Limb (tissue), 2 donors: ENCODE data around the gene HOXD1.

Experiments
- DNase-seq, 2 donors: peaks; one replicate each; pipeline ENCODE4 v3.0.0-alpha.2; 2016; ENCODE audit errors: extremely low spot score in 2 of 2

HOXD1 gene

DNA sequence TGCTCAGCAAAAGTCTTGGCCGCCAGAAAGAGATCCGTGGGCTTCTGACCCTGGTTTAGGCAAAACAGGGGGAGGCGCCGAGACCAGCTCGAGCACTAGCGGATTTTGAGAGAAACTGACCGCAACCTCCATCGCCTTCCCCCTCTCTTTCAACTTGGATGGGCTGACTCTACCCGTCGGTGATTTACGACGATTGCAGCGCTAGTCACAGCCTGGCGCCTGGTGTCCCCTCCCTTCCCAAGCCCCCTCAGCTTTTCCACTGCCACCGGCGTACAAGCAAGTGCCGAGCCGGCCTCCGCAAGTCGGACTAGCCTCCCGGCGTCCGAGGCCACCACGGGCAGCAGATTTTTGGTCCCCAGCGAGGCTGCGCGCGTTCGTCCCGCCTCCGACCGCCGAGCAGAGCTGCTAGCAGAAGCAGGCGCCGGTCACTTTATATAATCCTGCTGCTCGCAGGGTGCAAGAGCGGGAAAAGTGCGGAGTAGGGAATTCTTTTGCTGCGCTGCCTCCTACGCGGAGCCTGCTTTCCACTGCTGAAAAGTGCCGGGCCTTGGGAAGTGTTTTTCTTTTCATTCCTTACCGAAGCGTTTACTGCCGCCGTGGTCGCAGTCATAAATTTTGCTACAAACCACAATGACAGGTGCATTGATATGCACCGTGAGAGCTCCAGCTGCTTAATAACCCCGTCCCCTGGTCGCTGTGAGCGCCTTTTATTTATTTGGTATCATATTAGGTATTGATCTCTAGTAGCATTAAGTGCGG, 23.7 kb upstream of the HOXD1 start:
- DNase-seq: peak in 1 of 2 donors; percentile 66

DNA sequence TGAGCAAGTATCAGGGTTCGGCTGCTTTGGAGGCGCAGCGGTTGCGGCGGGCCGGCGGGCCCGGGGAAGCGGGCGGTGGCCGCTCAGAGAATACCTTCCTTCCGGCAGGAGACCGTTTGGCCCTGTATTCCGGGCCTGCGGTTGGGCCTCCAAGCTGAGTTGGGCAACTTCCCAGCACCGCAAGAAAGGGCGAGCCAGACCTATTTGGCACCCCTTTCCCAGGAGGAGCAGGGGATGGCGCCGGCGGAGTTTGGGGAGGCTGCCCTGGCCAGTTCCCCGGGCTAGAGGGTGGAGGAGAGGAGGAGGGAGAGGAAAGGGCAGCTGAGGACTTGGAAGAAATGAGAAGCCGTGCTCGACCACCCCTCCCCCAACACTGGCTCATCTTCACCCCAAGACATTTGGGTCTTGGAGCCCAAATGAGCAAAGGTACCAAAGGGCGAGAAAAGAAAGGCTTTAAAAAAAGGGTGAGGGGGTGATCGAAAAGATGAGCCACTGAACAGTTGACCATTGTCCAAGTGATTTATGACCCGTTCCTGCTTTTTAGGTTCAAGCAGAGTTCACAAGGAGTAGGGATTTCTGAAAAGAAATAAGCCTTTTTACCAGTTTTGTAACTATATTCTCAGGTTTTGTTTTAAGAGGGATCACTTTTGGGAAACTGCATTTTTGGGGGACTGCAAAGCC, 23.0 kb upstream of the HOXD1 start:
- DNase-seq: no peak

- DNase-seq: no peak
Observed at GRCh38 chr2:176166272-176166671, 22.2 kb upstream of the HOXD1 start.

- no peak for DNase-seq
Observed at GRCh38 chr2:176167398-176167797, 21.1 kb upstream of the HOXD1 start.

DNA sequence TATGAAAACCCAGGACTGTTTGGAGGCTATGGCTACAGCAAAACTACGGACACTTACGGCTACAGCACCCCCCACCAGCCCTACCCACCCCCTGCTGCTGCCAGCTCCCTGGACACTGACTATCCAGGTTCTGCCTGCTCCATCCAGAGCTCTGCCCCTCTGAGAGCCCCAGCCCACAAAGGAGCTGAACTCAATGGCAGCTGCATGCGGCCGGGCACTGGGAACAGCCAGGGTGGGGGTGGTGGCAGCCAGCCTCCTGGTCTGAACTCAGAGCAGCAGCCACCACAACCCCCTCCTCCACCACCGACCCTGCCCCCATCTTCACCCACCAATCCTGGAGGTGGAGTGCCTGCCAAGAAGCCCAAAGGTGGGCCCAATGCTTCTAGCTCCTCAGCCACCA, 19.3 kb upstream of the HOXD1 start:
- no peak for DNase-seq

DNA sequence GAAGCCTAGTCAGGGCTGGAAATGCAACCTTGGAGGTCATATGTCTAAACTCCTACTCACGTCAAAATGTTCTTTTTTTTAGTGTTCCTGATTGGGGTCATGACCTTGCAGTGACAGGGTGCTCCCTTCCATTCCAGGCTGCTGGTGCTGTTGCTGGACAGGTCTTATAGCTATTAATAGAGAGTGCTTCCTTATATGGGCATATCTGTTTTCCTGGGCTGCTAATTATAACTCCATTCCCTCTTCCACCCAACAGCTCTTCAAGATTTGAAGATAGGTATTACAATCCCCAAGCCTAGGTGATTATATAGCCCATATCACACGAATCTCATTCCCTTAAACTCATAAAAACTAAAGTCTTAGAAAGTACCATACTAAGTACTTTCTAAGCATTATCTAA, 18.8 kb upstream of the HOXD1 start:
- no peak for DNase-seq

- DNase-seq: no peak
Observed at GRCh38 chr2:176170602-176171305, 17.7 kb upstream of the HOXD1 start.

- peak in 1 of 2 donors; percentile 70 for DNase-seq
Observed at GRCh38 chr2:176171351-176172006, 17.0 kb upstream of the HOXD1 start.

DNA sequence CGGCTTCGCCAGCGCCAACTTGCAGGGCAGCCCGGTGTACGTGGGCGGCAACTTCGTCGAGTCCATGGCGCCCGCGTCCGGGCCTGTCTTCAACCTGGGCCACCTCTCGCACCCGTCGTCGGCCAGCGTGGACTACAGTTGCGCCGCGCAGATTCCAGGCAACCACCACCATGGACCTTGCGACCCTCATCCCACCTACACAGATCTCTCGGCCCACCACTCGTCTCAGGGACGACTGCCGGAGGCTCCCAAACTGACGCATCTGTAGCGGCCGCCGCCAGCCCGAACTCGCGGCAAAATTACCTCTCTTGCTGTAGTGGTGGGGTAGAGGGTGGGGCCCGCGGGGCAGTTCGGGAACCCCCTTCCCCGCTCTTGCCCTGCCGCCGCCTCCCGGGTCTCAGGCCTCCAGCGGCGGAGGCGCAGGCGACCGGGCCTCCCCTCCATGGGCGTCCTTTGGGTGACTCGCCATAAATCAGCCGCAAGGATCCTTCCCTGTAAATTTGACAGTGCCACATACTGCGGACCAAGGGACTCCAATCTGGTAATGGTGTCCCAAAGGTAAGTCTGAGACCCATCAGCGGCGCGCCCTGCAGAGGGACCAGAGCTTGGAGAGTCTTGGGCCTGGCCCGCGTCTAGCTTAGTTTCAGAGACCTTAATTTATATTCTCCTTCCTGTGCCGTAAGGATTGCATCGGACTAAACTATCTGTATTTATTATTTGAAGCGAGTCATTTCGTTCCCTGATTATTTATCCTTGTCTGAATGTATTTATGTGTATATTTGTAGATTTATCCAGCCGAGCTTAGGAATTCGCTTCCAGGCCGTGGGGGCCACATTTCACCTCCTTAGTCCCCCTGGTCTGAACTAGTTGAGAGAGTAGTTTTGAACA, 16.2 kb upstream of the HOXD1 start:
- DNase-seq: no peak

- no peak for DNase-seq
Observed at GRCh38 chr2:176172895-176173566, 15.4 kb upstream of the HOXD1 start.

- DNase-seq: no peak
Observed at GRCh38 chr2:176173567-176174381, 14.7 kb upstream of the HOXD1 start.

DNA sequence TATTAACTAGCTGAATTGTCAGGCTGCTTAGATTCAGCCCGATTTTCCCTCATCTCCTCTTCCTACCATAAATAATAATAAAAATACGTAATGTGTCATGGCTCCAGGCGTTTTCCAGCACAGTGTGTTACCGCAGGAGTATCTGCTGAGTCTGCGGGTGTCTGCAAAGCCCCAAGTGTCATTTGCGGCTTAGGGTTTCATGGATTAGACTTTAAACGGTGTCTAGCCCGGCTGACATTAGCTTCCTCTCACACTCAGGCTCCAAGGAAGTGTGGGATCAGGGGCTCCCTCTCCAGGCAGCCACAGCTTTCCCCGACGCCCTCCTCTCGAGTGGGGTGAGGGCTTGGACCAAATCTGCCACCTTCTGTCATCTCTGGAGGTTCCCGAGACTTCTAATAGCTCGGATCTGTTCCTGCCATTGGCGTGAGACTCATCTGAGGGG, 14.1 kb upstream of the HOXD1 start:
- DNase-seq: peak in 1 of 2 donors; percentile 68

DNA sequence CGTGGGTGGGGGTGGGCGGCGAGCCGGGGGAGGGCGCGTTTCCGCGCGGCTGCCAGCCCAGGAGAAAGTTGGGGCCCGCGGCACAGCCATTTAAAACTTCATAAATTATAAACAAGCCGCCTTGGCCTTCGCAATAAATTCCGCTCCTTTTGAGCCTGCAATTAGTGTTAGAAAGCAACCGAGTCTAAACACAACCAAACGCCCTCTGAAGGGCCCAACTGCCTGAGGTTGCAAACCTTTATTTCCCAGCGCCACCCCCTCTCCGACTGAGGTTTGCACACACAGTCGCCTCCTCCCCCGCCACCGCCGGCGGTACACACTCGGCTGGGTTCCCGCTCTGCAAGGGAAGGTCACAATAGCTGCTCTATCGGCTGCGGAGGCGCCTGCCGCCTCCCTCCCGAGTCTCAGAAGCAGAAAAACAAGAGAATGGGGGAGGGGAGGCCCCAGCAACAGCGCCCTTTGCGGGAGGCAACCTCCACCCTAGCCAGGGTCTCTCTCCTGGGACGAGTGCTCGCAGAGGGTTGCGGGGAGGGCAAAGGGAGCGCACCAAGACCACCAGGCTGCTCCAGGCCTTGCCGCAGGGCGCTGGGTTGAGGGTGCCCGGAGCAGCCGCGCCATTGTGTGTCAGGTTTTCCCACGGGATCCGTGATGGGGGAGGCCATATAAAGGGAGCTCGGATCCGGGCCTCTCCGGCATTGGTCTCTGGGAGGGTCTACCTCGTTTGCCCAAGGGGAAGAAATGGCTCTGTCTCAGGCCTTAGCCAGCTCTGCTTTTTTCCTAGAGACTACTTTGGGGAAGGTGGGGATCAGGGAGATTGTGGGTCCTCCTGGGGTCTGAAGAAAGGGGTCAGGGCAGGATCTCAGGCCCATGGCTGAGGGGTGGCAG, 13.4 kb upstream of the HOXD1 start:
- peak in 1 of 2 donors; percentile 78 for DNase-seq

DNA sequence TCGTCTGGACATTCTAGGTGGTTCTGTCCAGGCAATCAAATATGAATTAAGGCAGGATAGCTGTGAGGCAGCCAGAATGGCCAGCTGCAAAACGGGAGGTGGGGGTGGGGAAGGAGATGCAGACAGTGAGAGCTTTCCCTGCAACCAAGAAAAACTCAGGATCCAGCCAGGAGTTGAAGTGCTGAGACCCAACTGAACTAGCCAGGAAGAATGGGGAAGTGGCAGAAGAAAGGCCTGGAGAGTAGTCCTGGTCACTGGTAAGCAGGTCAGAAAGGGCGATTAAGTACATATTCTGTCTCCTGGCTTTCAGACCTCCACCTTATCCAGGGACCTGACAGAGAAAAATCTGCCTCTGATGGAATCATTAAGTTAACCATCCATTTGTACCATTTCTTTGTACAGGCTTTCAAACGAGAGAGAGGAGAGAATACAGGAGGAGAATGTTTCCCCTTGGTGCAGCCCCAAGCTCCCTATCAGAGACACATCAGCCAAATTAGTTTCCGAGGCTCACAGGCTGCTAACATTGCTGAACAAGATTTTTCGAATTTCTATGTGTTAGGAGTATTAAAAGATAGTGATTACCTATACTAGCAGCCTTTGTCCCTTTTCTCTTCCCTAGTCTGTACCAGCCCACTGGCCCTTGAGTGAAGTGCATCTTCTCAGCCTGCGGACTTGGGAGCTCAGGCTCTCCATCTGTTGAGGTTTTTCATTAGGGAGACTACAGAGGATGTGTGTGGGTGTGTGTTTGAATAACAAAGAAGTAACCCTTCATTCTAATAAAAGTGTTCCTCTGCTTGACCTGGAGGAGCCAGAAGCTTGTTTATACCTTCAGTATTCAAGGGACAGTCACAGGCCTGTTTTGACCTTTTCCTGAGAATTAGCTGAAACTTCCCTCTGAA, 12.5 kb upstream of the HOXD1 start:
- DNase-seq: no peak

- DNase-seq: no peak
Observed at GRCh38 chr2:176177580-176178037, 10.9 kb upstream of the HOXD1 start.

DNA sequence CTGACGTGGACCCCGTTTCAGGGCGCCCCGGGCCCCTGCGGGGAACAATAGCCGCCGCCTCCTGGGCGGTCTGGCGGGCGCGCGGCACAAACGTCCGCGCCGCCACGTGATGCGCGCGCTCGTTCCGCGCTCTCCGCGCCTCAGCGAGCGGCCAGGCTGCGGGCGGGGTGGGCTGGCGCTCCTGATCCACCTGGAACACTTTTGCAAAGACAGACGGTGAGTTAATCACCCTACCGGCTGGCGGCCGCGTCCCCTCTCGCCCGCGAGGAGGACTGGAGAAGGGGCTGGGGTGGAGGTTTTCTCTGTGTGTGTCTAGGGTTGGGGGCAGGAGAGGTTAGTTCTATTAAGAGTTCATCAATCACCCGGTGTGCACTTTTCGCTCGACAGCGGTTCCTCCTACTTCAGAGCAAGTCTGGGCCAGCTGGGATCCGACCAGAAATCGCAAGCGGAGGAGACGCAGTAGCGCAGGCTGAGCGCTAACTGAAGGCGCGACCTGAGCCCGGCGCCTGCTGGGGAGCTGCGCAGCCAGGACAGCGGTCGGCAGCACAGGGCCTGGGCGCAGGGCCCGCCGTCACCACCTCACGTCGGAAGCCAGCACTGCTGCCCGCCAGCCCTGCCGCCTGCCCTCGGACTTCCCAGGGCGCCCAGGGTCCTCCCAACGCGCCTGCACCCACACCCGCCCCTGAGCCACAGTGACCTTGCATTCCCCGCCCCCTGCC, 10.3 kb upstream of the HOXD1 start:
- peak in 1 of 2 donors; percentile 74 for DNase-seq
